Measurements from ENCODE around the gene OXT. TPM values are rescaled to one million over a fixed set of nuclear protein-coding genes. Genes with fewer than 3 reads are reported as not detected.

OXT gene
- total and polyA plus RNA-seq, 2 of the 13 experiments (the other 11 are each of a cell fraction or from before 2014, with no cell fraction given): not detected

- TF ChIP-seq ZNF713 (CRISPR knock-in tag; IDR thresholded peaks at IDR 0.05) (no peak), POGZ (CRISPR knock-in tag; IDR thresholded peaks at IDR 0.05) (no peak), ZNF777 (CRISPR knock-in tag; IDR thresholded peaks at IDR 0.05) (no peak), CBX1 (IDR thresholded peaks at IDR 0.05; ENCODE audit: low read depth) (no peak), BCL6 (CRISPR knock-in tag; IDR thresholded peaks at IDR 0.05) (no peak), AGO2 (optimal IDR thresholded peaks at IDR 0.05; ENCODE audit: low read depth, low read length) (peak; percentile 51), MLX (CRISPR knock-in tag; IDR thresholded peaks at IDR 0.05) (no peak)
- no peaks in the 10 kb centered on the region for H3K79me2 ChIP-seq (ENCODE audit: insufficient read depth, low read length)
- 95% methylated on average over 22 of the region's 23 CpGs for WGBS (ENCODE audit: low lambda C conversion rate)
- intact Hi-C loops (cut with micrococcal nuclease; ENCODE audit: unreplicated experiment) (no loop called here), in situ Hi-C loops (cut with HindIII; ENCODE audit: extremely low pct_ligation_motif_present, low pct_unique_long_range_greater_than_20kb) (loop anchor here (10.0 kb wide), 1 partner anchor 55 kb away; no protein-coding TSS in a partner anchor)
- H3K9me3 ChIP-seq (ENCODE audit: low read length): no peaks in the 10 kb centered on the region
- ATAC-seq (no peak), FAIRE-seq (no peak), DNase-seq (ENCODE audit: low spot score) (no peak)
- peaks cover 57% of the 10 kb centered on the region for H3K4me1 ChIP-seq (ENCODE audit: insufficient read depth, low read length)
- no peak overlapping the region for H3K27ac ChIP-seq (ENCODE audit: extremely low read length, insufficient read depth, low read length)
- H2AFZ ChIP-seq (ENCODE audit: low read length): no peak overlapping the region
- H3K4me3 ChIP-seq (replicated peaks in 1 of 3; ENCODE audit: insufficient read depth in 1 of 3, low read depth in 2 of 3, low read length in 3 of 3): no peak overlapping the region
- BruUV-seq (replicated peaks): no TSS peak
- POLR2A ChIA-PET: interaction anchor here (0.9 kb wide), 1 partner anchor 8 kb away, joined by 3 read pairs; no protein-coding TSS in a partner anchor
- H4K20me1 ChIP-seq (ENCODE audit: insufficient read depth, low read length): no peaks in the 10 kb centered on the region
- H3K27me3 ChIP-seq (ENCODE audit: control insufficient read depth in 1 of 2, insufficient read depth in 2 of 2, low read length in 2 of 2): no peaks in the 10 kb centered on the region
- H3K9ac ChIP-seq (ENCODE audit: insufficient read depth, low read depth, low read length): no peak overlapping the region
- no peak overlapping the region for H3K4me2 ChIP-seq (ENCODE audit: low read depth, low read length)
- CTCF ChIA-PET (ENCODE audit: low intra/inter-chr PET ratio, low total read pairs): no interaction called here
- peaks cover 0 to 12% of the 10 kb centered on the region in 2 experiments; a peak in 2 of 5 replicates for H3K36me3 ChIP-seq (replicated peaks in 1 of 2; ENCODE audit: control insufficient read depth in 1 of 2, insufficient read depth in 2 of 2, low read length in 2 of 2)
Measured at GRCh38 chr20:3109350-3110302, 38.2 kb downstream of the OXT start.

- H3K79me2 ChIP-seq (ENCODE audit: insufficient read depth, low read length): no peaks in the 10 kb centered on the region
- peaks cover 0 to 12% of the 10 kb centered on the region in 2 experiments; a peak in 2 of 5 replicates for H3K36me3 ChIP-seq (replicated peaks in 1 of 2; ENCODE audit: control insufficient read depth in 1 of 2, insufficient read depth in 2 of 2, low read length in 2 of 2)
- no peak overlapping the region for H3K4me2 ChIP-seq (ENCODE audit: low read depth, low read length)
- no peaks in the 10 kb centered on the region for H3K27me3 ChIP-seq (ENCODE audit: control insufficient read depth in 1 of 2, insufficient read depth in 2 of 2, low read length in 2 of 2)
- in situ Hi-C loops (cut with HindIII; ENCODE audit: extremely low pct_ligation_motif_present, low pct_unique_long_range_greater_than_20kb) (loop anchor here (10.0 kb wide), 1 partner anchor 57 kb away; no protein-coding TSS in a partner anchor), intact Hi-C loops (cut with micrococcal nuclease; ENCODE audit: unreplicated experiment) (no loop called here)
- POLR2A ChIA-PET: no interaction called here
- H3K27ac ChIP-seq (ENCODE audit: extremely low read length, insufficient read depth, low read length): no peak overlapping the region
- H3K4me3 ChIP-seq (replicated peaks in 1 of 3; ENCODE audit: insufficient read depth in 1 of 3, low read depth in 2 of 3, low read length in 3 of 3): no peak overlapping the region
- CTCF ChIA-PET (ENCODE audit: low intra/inter-chr PET ratio, low total read pairs): no interaction called here
- WGBS (ENCODE audit: low lambda C conversion rate): 94% methylated on average over 7 of the region's 7 CpGs
- no peak for FAIRE-seq
- H2AFZ ChIP-seq (ENCODE audit: low read length): no peak overlapping the region
- no peak for DNase-seq (ENCODE audit: low spot score)
- H3K9me3 ChIP-seq (ENCODE audit: low read length): no peaks in the 10 kb centered on the region
- peaks cover 51% of the 10 kb centered on the region for H3K4me1 ChIP-seq (ENCODE audit: insufficient read depth, low read length)
- TF ChIP-seq, protein P1, sequence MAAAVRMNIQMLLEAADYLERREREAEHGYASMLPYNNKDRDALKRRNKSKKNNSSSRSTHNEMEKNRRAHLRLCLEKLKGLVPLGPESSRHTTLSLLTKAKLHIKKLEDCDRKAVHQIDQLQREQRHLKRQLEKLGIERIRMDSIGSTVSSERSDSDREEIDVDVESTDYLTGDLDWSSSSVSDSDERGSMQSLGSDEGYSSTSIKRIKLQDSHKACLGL (CRISPR knock-in tag; IDR thresholded peaks at IDR 0.05): 0 out of 2 replicates have a peak, but pooled peaks have one; percentile 6
- TF ChIP-seq SP5 (CRISPR knock-in tag; IDR thresholded peaks at IDR 0.05; ENCODE audit: borderline replicate concordance, low read depth) (no peak), ZNF572 (CRISPR knock-in tag; IDR thresholded peaks at IDR 0.05) (peak; percentile 62; the same call in 1 of the 2 replicates)
- H3K9ac ChIP-seq (ENCODE audit: insufficient read depth, low read depth, low read length): no peak overlapping the region
- no TSS peak for BruUV-seq (replicated peaks)
- ATAC-seq: no peak
- H4K20me1 ChIP-seq (ENCODE audit: insufficient read depth, low read length): no peaks in the 10 kb centered on the region
Measured at GRCh38 chr20:3111507-3111906, 40.1 kb downstream of the OXT start.
